Kidney epithelial cell (primary cell): ENCODE data around the gene RNF8. TPM values are rescaled to one million over a fixed set of nuclear protein-coding genes. Genes with fewer than 3 reads are reported as not detected.
"Not testable (repeated sequence)": the region's sequence is repeated elsewhere in the genome, so short reads cannot be mapped to it uniquely, and the experiment has no call there.

ENCODE experiments used
- DNase-seq: peaks from one replicate; pipeline ENCODE4 v3.0.0-alpha.2; 2010; ENCODE audit warnings: low read depth
- H3K27me3 ChIP-seq: 2 replicates; pipeline ENCODE4 v1.6.0; 2011; ENCODE audit warnings: low read length; ENCODE audit not compliant: control insufficient read depth, insufficient read depth
- H3K36me3 ChIP-seq: 2 replicates; pipeline ENCODE4 v1.5.1; 2011; ENCODE audit warnings: low read length; ENCODE audit not compliant: control insufficient read depth, insufficient read depth
- H3K4me3 ChIP-seq: 2 replicates; pipeline ENCODE4 v1.5.1; 2011; ENCODE audit warnings: low read depth, mild to moderate bottlenecking, control low read depth, low read length
- total RNA-seq: library from RNA; depleted of rRNA; stranded (reverse); fragments of >200 nt; gene quantifications from 2 replicates; pipeline ENCODE4 v1.2.3, GENCODE V29; 2015
- TF ChIP-seq, protein P1 (sequence below): IDR thresholded peaks from 2 replicates; pipeline ENCODE4 v1.5.1; 2011; ENCODE audit warnings: mild to moderate bottlenecking, moderate library complexity, low read length, control low read depth, inconsistent platforms; ENCODE audit not compliant: insufficient read depth, poor library complexity, severe bottlenecking

Gene RNF8
- total RNA-seq, 1 donor from 2014 or later, result 16.8 TPM

DNA sequence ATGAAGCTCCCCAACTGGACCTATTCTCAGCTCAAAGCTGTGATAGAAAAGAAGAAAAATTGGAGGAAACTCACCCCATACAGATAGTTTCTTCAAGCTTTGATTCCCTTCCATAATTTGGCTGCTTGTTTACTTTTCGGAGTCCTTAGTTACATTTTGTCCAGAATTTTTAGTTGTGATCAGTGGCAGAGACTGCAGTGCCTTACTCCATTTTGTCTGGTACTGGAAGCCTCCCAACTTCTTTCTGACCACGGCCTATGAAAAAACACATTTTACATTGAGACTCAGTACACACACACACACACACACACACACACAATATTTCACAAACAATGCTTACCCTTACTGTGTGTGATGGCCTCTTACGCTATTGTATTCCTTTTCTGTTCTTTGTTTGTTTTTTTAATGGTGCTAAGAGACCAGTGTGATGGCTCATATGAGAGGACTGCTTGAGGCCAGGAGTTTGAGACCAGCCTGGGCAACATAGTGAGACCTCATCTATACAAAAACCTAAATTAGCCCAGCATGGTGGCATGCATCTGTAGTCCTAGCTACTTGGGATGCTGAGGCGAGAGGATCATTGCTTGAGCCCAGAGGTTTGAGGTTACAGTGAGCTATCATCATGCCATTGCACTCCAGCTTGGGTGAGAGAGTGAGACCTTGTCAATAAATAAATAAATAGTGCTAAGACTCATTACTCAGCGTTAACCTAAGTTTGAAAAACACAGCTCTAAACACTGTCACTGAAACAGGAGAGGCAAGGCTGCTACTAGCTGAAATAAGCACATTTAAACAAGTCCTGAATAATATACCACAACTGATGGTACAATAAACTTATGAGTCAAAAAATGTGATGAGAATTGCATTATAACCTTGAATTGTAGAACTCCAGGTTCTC is 13.8 kb upstream of the RNF8 start:
- no peaks in the 10 kb centered on the region for H3K27me3 ChIP-seq
- DNase-seq, result no peak
- TF ChIP-seq, protein P1, sequence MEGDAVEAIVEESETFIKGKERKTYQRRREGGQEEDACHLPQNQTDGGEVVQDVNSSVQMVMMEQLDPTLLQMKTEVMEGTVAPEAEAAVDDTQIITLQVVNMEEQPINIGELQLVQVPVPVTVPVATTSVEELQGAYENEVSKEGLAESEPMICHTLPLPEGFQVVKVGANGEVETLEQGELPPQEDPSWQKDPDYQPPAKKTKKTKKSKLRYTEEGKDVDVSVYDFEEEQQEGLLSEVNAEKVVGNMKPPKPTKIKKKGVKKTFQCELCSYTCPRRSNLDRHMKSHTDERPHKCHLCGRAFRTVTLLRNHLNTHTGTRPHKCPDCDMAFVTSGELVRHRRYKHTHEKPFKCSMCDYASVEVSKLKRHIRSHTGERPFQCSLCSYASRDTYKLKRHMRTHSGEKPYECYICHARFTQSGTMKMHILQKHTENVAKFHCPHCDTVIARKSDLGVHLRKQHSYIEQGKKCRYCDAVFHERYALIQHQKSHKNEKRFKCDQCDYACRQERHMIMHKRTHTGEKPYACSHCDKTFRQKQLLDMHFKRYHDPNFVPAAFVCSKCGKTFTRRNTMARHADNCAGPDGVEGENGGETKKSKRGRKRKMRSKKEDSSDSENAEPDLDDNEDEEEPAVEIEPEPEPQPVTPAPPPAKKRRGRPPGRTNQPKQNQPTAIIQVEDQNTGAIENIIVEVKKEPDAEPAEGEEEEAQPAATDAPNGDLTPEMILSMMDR, result no peak
- H3K4me3 ChIP-seq, result no peak overlapping the region
- no peaks in the 10 kb centered on the region for H3K36me3 ChIP-seq

DNA sequence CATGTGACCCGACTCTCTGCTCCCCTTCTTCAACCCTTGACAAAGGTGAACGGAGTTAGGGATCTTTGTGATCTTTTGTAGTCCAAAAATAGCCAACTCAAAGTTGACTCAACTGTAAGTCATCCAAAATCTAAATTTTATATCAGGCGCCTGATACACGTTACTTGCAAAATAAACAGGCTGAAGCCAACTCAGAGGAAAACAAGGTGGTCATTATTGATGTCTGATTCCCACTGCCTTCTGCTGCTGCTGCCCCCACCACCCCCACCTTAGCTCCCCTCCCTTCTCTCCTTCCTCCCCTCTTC is 13.2 kb upstream of the RNF8 start:
- H3K4me3 ChIP-seq, result no peak overlapping the region
- H3K36me3 ChIP-seq, result no peaks in the 10 kb centered on the region
- TF ChIP-seq, protein P1, result no peak
- H3K27me3 ChIP-seq, result no peaks in the 10 kb centered on the region
- no peak for DNase-seq

DNA sequence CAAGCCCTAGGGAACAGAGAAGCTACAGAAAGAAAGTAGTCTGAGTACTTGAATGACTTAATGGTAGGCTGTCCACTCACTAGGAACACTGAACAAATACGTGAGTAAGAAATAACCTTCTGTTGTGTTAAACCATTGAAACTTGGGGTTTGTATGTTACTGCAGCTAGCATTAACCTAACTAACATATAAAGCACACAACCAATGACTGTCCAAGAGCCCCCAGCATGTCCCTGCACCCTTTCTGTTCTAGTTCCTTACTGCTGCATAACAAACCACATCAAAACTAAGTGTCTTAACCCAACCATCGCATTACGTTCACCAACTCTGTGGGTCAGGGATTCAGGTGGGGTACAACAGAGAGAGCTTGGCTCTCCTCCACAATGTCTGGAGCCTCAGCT is 10.5 kb upstream of the RNF8 start:
- no peak for DNase-seq
- TF ChIP-seq, protein P1, result no peak
- H3K4me3 ChIP-seq, result no peak overlapping the region
- H3K27me3 ChIP-seq, result no peaks in the 10 kb centered on the region
- H3K36me3 ChIP-seq, result no peaks in the 10 kb centered on the region

DNA sequence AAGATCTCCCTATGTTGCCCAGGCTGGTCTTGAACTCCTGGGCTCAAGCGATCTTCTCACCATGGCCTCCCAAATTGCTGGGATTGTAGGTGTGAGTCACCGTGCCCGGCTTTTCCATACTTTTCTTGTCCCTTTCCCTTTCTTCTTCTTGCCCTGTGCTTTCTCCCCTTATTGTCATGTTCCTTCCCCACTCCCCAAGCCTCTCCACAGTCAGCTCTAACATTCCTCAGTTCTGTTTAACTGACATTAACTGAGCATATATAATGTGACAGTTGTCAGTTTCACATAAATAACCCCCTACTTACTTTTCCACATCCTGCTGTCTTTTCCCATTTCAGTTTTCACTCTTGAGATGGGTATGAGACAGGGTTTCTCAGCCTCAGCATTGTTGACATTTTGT is 9.5 kb upstream of the RNF8 start:
- TF ChIP-seq, protein P1, result no peak
- no peaks in the 10 kb centered on the region for H3K27me3 ChIP-seq
- no peak overlapping the region for H3K4me3 ChIP-seq
- H3K36me3 ChIP-seq, result no peaks in the 10 kb centered on the region
- DNase-seq, result no peak

DNA sequence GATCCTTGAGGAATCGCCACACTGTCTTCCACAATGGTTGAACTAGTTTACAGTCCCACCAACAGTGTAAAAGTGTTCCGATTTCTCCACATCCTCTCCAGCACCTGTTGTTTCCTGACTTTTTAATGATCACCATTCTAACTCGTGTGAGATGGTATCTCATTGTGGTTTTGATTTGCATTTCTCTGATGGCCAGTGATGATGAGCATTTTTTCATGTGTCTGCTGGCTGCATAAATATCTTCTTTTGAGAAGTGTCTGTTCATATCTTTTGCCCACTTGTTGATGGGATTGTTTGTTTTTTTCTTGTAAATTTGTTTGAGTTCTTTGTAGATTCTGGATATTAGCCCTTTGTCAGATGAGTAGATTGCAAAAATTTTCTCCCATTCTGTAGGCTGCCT is 8.0 kb upstream of the RNF8 start:
- DNase-seq, H3K27me3 ChIP-seq, H3K36me3 ChIP-seq, H3K4me3 ChIP-seq: not testable (repeated sequence)

DNA sequence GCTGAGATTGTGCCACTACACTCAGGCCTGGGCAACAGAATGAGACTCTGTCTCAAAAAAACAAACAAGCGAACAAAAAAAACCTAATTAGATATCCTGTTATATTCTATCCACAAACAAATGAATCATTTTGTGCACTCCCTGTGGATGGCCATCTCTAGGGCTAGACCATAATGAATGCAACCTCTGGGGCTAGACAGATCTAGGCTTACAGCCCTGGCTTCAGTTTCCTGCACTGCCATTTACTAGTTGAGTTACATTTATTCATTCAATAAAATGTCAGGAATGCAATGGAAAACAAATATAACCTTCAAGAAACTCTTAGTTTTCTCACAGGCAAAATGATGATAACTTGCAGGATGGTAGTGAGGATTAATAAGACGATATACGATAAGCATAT is 6.6 kb upstream of the RNF8 start:
- H3K27me3 ChIP-seq, result no peaks in the 10 kb centered on the region
- TF ChIP-seq, protein P1, result no peak
- H3K4me3 ChIP-seq, result no peak overlapping the region
- H3K36me3 ChIP-seq, result no peaks in the 10 kb centered on the region
- no peak for DNase-seq
